OCI-LY1 (cell line): ENCODE data around the gene YARS1.

ENCODE experiments used
- EZH2 ChIP-seq: fragments of 200-600 bp; sonication (generic), shearing (Covaris generic); IDR thresholded peaks from 2 replicates; pipeline ENCODE4 v1.8.0; 2017; ENCODE audit warnings: borderline replicate concordance, mixed run types, mild to moderate bottlenecking, antibody characterized with exemption, low read length, moderate library complexity, mixed read lengths
- TF ChIP-seq, protein P1 (sequence below): fragments of 200-600 bp; sonication (generic), shearing (Covaris generic); IDR thresholded peaks from 2 replicates; pipeline ENCODE4 v1.5.1; 2017; ENCODE audit warnings: mild to moderate bottlenecking, antibody characterized with exemption, low read length, moderate library complexity, mixed read lengths

DNA sequence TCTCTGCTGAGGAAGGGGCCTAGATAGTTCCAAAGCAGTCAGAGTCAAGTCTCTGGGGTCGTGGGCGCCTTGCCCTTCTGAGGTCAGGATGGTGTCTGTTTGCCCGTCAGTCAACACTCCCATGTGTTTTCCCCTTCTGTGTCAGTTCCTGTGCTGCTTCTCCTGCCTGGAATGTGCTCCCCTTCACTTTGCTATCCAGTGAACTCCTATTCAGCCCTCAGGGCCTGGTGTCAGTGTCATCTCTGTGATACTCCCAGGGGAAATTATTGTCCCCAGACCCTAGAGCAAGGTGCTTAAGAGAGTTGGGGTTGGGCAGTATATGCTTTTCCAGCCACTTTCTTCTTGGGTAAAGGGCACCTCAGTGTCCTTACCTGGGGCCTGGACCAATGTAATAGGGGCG is 68.8 kb downstream of the YARS1 start:
- TF ChIP-seq, protein P1, sequence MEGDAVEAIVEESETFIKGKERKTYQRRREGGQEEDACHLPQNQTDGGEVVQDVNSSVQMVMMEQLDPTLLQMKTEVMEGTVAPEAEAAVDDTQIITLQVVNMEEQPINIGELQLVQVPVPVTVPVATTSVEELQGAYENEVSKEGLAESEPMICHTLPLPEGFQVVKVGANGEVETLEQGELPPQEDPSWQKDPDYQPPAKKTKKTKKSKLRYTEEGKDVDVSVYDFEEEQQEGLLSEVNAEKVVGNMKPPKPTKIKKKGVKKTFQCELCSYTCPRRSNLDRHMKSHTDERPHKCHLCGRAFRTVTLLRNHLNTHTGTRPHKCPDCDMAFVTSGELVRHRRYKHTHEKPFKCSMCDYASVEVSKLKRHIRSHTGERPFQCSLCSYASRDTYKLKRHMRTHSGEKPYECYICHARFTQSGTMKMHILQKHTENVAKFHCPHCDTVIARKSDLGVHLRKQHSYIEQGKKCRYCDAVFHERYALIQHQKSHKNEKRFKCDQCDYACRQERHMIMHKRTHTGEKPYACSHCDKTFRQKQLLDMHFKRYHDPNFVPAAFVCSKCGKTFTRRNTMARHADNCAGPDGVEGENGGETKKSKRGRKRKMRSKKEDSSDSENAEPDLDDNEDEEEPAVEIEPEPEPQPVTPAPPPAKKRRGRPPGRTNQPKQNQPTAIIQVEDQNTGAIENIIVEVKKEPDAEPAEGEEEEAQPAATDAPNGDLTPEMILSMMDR, result no peak
- no peak for TF ChIP-seq EZH2
